PFSK-1 (cell line): Measurements from ENCODE around the gene TRAP1.

Source experiments
- FOXP2 ChIP-seq: optimal IDR thresholded peaks from 2 replicates; pipeline ENCODE3; 2011; ENCODE audit warnings: borderline replicate concordance, control low read depth, inconsistent platforms; ENCODE audit not compliant: insufficient read depth; ENCODE audit errors: extremely low read length, extremely low read depth
- POLR2AphosphoS5 ChIP-seq: IDR thresholded peaks from 2 replicates; pipeline ENCODE4 v1.6.1; 2012; ENCODE audit warnings: low read depth, mild to moderate bottlenecking, control low read depth, low read length, moderate library complexity
- SIN3A ChIP-seq: IDR thresholded peaks from 2 replicates; pipeline ENCODE4 v1.6.1; 2012; ENCODE audit warnings: mild to moderate bottlenecking, low read length, moderate library complexity, borderline replicate concordance; ENCODE audit not compliant: insufficient read depth
- TAF1 ChIP-seq: IDR thresholded peaks from 2 replicates; pipeline ENCODE4 v1.6.1; 2012; ENCODE audit warnings: low read length, control low read depth, borderline replicate concordance; ENCODE audit not compliant: insufficient read depth
- TF ChIP-seq, protein P1 (sequence below), 2 experiments: IDR thresholded peaks; 2 replicates each; pipeline versions ENCODE4 v1.6.1 to v1.8.0; 2011 to 2012; ENCODE audit warnings: low read depth in 2 of 2, low read length in 2 of 2, control low read depth in 1 of 2, inconsistent platforms in 1 of 2, mild to moderate bottlenecking in 1 of 2, moderate library complexity in 1 of 2; ENCODE audit not compliant: insufficient read depth in 1 of 2

DNA sequence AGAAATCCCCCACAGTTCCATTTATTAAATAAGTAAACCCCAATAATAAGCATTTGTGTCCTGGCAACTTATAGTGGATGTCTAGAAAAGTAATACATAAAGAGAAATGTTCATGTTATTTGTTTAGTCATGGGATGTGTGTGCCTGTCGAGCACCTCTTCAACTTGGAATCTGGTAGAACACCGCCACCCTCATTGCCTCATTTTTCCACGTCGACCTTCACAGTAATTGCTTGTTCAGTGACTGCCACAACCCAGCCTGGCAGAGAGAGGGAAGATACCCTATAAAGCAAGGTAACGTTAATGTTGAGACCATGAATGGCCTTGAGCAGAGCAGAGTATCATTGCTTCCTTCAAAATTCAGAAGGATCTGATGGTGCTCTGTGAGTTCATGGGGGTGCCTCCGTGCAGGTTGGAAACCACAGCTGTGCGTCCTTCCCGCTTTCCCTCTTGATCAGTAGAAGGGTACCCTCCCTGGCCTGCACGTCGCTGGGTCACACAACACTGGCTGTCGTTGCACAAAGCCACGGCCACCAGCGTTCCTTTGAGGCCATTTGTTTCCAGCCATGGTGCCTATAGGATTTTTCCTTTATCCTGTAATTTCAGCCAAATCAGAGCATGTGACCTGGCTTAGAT lies 66.6 kb downstream of the TRAP1 start:
- TF ChIP-seq SIN3A (no peak), TAF1 (no peak), POLR2AphosphoS5 (no peak), FOXP2 (no peak)
- TF ChIP-seq, protein P1, sequence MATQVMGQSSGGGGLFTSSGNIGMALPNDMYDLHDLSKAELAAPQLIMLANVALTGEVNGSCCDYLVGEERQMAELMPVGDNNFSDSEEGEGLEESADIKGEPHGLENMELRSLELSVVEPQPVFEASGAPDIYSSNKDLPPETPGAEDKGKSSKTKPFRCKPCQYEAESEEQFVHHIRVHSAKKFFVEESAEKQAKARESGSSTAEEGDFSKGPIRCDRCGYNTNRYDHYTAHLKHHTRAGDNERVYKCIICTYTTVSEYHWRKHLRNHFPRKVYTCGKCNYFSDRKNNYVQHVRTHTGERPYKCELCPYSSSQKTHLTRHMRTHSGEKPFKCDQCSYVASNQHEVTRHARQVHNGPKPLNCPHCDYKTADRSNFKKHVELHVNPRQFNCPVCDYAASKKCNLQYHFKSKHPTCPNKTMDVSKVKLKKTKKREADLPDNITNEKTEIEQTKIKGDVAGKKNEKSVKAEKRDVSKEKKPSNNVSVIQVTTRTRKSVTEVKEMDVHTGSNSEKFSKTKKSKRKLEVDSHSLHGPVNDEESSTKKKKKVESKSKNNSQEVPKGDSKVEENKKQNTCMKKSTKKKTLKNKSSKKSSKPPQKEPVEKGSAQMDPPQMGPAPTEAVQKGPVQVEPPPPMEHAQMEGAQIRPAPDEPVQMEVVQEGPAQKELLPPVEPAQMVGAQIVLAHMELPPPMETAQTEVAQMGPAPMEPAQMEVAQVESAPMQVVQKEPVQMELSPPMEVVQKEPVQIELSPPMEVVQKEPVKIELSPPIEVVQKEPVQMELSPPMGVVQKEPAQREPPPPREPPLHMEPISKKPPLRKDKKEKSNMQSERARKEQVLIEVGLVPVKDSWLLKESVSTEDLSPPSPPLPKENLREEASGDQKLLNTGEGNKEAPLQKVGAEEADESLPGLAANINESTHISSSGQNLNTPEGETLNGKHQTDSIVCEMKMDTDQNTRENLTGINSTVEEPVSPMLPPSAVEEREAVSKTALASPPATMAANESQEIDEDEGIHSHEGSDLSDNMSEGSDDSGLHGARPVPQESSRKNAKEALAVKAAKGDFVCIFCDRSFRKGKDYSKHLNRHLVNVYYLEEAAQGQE (IDR thresholded peaks at IDR 0.05; ENCODE audit: insufficient read depth in 1 of 2, low read depth in 2 of 2, low read length in 2 of 2) = no peak
